SK-N-MC (cell line): Measurements from ENCODE around the gene INSRR.

Experiments used
- EZH2 ChIP-seq: fragments of 200-600 bp; sonication (generic); IDR thresholded peaks from one replicate; pipeline ENCODE4 v1.6.1; 2017; ENCODE audit warnings: antibody characterized with exemption
- FOXP2 ChIP-seq: optimal IDR thresholded peaks from 2 replicates; pipeline ENCODE3; 2011; ENCODE audit warnings: mild to moderate bottlenecking, moderate library complexity; ENCODE audit not compliant: insufficient read depth; ENCODE audit errors: extremely low read length, control extremely low read depth
- POLR2AphosphoS5 ChIP-seq: IDR thresholded peaks from 2 replicates; pipeline ENCODE4 v1.6.1; 2012; ENCODE audit warnings: mild to moderate bottlenecking, low read depth, low read length, borderline replicate concordance

DNA sequence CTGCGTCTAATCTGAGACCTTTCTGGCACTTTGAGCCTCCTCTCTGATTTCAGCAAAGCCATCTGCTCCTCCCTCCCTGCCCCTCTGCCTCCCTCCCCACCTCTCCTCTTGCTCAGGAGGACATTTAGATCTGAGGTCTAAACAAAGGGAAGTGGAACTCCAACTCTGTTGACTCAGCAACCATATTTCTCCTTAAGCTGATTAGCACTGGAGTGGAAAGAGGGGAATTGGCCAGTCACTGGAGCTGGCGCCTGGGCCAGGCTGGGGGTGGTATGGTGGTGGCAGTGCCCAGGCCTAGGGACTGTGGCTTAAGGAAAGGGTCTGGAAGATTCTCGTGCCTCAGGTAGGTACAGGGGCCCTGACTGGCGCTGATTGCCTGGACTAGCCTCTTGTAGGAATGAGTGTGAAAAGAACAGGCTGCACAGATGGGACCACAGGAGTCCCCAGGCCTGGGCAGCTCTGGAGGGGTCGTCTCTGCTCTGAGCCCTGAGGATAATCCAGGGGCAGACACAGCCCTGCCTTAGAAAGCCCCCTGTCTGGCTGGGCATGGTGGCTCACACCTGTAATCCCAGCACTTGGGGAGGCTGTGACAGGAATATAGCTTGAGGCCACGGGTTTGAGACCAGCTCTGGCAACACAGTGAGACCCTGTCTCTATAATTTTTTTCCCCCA lies 54.2 kb downstream of the INSRR start:
- no peak for TF ChIP-seq EZH2
- no peak for TF ChIP-seq POLR2AphosphoS5
- no peak for TF ChIP-seq FOXP2
